Prostate gland (tissue), 2 donors: Measurements from ENCODE around the gene GBE1. TPM values are rescaled to one million over a fixed set of nuclear protein-coding genes. Genes with fewer than 3 reads are reported as not detected.

ENCODE experiments used
- DNase-seq: peaks from one replicate; pipeline ENCODE4 v3.0.0-alpha.2; 2019; ENCODE audit warnings: low spot score
- H3K27ac ChIP-seq, 2 donors: fragments of 200-600 bp; sonication (generic); 2 replicates each; pipeline ENCODE4 v1.5.1; 2017 to 2019
- H3K27me3 ChIP-seq: fragments of 200-600 bp; sonication (generic); replicated peaks from 2 replicates; pipeline ENCODE4 v1.5.1; 2019; ENCODE audit not compliant: insufficient read depth
- H3K36me3 ChIP-seq, 2 donors: fragments of 200-600 bp; sonication (generic); 1 replicate in 1 of 2; 2 replicates in 1 of 2; pipeline versions ENCODE4 v1.5.1 to v1.8.1; 2017 to 2019
- H3K4me1 ChIP-seq: fragments of 200-600 bp; sonication (generic); replicated peaks from 2 replicates; pipeline ENCODE4 v1.5.1; 2019
- H3K4me3 ChIP-seq, 2 donors: fragments of 200-600 bp; sonication (generic); 2 replicates each; pipeline ENCODE4 v1.5.1; 2017 to 2019
- H3K9me3 ChIP-seq: fragments of 200-600 bp; sonication (generic); 2 replicates; pipeline ENCODE4 v1.5.1; 2017
- POLR2A ChIP-seq: fragments of 450-650 bp; IDR thresholded peaks from one replicate; pipeline ENCODE4 v1.6.1; 2016; ENCODE audit warnings: antibody characterized with exemption, mild to moderate bottlenecking
- POLR2AphosphoS5 ChIP-seq: sonication (generic); formaldehyde crosslinking; IDR thresholded peaks from one replicate; pipeline ENCODE4 v1.6.1; 2017; ENCODE audit warnings: antibody characterized with exemption
- WGBS: methylation state at CpG from one replicate; pipeline ENCODE4 v1.1.5; 2018; 5-methylcytosine and 5-hydroxymethylcytosine counted together
- intact Hi-C: fragments of 100-400 bp; cut with DNase I; formaldehyde crosslinking; loops from one replicate; pipeline ENCODE4 v1.14.2; 2022
- total RNA-seq, 2 donors: library from RNA; depleted of rRNA; stranded (reverse); fragments of >200 nt; gene quantifications; one replicate each; pipeline ENCODE4 v1.1.0, GENCODE V29; 2016
- TF ChIP-seq, protein P1 (sequence below), 4 experiments: fragments of 200-600 bp in 2 of 4; fragments of 450-650 bp in 2 of 4; sonication (generic) in 2 of 4; IDR thresholded peaks; 1 replicate in 3 of 4; 2 replicates in 1 of 4; pipeline ENCODE4 v1.5.1; 2016 to 2019; ENCODE audit warnings: antibody characterized with exemption in 4 of 4, mild to moderate bottlenecking in 2 of 4, moderate library complexity in 2 of 4

The GBE1 gene
- total RNA-seq, 2 donors from 2014 or later, result 15.8 to 18.3 TPM

DNA sequence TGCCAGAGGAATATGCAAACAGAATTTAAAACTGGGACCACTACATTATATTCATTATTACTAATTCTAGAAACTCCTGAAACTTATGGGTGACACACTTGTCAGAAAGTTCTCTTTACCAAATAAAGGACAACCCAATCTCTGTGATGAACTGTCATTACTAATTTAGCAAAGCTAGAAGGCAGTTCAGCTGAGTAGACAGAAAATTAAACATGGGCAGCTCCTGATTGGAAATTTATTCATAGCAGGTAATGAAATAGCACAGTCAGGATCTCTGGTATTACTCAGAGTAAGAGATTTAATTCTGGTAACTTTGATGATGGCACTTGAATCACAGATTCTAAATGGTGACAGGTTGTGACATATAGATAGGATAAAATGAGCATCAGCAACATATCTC is 123.0 kb downstream of the GBE1 start:
- no peak for TF ChIP-seq POLR2A
- TF ChIP-seq POLR2AphosphoS5, result no peak
- TF ChIP-seq, protein P1, sequence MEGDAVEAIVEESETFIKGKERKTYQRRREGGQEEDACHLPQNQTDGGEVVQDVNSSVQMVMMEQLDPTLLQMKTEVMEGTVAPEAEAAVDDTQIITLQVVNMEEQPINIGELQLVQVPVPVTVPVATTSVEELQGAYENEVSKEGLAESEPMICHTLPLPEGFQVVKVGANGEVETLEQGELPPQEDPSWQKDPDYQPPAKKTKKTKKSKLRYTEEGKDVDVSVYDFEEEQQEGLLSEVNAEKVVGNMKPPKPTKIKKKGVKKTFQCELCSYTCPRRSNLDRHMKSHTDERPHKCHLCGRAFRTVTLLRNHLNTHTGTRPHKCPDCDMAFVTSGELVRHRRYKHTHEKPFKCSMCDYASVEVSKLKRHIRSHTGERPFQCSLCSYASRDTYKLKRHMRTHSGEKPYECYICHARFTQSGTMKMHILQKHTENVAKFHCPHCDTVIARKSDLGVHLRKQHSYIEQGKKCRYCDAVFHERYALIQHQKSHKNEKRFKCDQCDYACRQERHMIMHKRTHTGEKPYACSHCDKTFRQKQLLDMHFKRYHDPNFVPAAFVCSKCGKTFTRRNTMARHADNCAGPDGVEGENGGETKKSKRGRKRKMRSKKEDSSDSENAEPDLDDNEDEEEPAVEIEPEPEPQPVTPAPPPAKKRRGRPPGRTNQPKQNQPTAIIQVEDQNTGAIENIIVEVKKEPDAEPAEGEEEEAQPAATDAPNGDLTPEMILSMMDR (IDR thresholded peaks at IDR 0.05), result no peak
- no peak for DNase-seq
- Histone ChIP-seq H3K36me3 (no peaks in the 10 kb centered on the region), H3K9me3 (no peaks in the 10 kb centered on the region), H3K4me1 (no peaks in the 10 kb centered on the region), H3K27me3 (no peaks in the 10 kb centered on the region), H3K27ac (no peak overlapping the region), H3K4me3 (no peak overlapping the region)
- intact Hi-C loops, result no loop called here

DNA sequence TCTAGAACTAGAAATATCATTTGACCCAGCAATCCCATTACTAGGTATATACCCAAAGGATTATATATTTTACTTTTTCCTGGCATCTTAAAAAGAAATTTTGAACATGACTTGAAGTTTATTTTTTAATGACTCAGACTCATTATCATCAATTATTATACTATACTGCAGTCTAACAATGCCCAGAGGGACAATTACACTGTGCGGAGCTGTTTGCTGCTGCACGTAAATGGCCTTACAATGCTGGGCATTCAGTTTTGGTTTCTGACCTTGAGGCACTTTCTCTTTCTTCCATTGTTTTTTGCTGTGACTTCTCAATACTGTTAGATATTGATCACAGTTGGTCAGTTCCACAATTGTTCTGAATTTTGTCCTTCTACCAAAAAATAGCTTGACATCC is 128.8 kb downstream of the GBE1 start:
- H3K36me3 ChIP-seq, result no peaks in the 10 kb centered on the region
- intact Hi-C loops, result no loop called here
- no peak overlapping the region for H3K27ac ChIP-seq
- H3K4me3 ChIP-seq, result no peak overlapping the region
- no peaks in the 10 kb centered on the region for H3K4me1 ChIP-seq
- WGBS, result 99% methylated on average over 2 of the region's 2 CpGs
- no peaks in the 10 kb centered on the region for H3K27me3 ChIP-seq
- H3K9me3 ChIP-seq, result no peaks in the 10 kb centered on the region
- no peak for DNase-seq
- no peak for TF ChIP-seq POLR2AphosphoS5

DNA sequence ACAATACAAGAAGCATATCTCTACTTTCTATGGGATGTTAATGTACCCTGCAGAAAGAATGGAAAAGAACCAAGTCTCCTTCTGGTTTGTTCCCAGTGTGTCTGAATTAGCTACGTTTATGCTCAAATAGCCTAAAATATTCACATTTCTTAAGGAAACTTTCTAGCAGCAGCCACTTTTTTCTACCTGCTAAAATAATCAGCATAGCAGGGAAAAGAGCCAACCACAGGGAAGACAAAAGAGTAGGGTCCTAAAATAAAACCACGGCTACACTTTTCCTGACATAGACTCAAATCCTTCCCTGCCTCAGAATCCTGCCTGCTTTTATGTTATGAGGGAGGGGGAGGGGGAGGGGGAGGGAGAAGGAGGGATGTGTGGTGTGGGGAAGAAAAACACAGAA is 136.7 kb downstream of the GBE1 start:
- 46% methylated on average over 2 of the region's 2 CpGs for WGBS
- H3K4me3 ChIP-seq, result no peak overlapping the region
- no peak overlapping the region for H3K27ac ChIP-seq
- no peaks in the 10 kb centered on the region for H3K4me1 ChIP-seq
- intact Hi-C loops, result no loop called here
- TF ChIP-seq POLR2AphosphoS5, result no peak
- TF ChIP-seq POLR2A, result no peak
- no peak for DNase-seq
- no peaks in the 10 kb centered on the region for H3K27me3 ChIP-seq
- no peaks in the 10 kb centered on the region for H3K36me3 ChIP-seq
- no peaks in the 10 kb centered on the region for H3K9me3 ChIP-seq

GRCh38 chr3:81622395-81622794 is 139.1 kb downstream of the GBE1 start:
- intact Hi-C loops, result no loop called here
- H3K27me3 ChIP-seq, result no peaks in the 10 kb centered on the region
- 95% methylated on average over 4 of the region's 4 CpGs for WGBS
- no peaks in the 10 kb centered on the region for H3K4me1 ChIP-seq
- no peaks in the 10 kb centered on the region for H3K36me3 ChIP-seq
- no peak for DNase-seq
- TF ChIP-seq POLR2A (no peak), POLR2AphosphoS5 (no peak)
- TF ChIP-seq, protein P1 (IDR thresholded peaks at IDR 0.05), result no peak
- H3K4me3 ChIP-seq, result no peak overlapping the region
- no peaks in the 10 kb centered on the region for H3K9me3 ChIP-seq
- H3K27ac ChIP-seq, result no peak overlapping the region

DNA sequence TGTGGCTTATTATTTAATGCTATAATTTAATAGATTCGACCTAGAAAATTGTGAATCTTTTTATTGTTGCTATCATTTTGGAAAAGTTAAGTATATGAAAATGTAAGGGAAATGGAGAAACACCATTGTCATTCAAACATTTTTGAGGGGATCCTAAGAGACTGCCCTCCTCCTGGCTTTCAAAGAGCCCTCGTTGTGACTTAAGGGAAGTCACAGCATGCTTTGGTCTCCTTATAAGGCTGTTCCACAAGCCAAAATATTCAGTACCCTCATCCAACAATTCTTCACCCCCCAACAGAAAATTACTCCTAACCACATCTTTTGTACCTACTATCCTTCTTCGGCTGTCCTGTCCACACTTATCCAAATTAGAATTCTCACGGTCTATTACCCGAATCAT is 140.2 kb downstream of the GBE1 start:
- Histone ChIP-seq H3K27me3 (no peaks in the 10 kb centered on the region), H3K9me3 (no peaks in the 10 kb centered on the region), H3K27ac (no peak overlapping the region), H3K4me1 (no peaks in the 10 kb centered on the region), H3K36me3 (no peaks in the 10 kb centered on the region), H3K4me3 (no peak overlapping the region)
- TF ChIP-seq, protein P1 (IDR thresholded peaks at IDR 0.05), result no peak
- TF ChIP-seq POLR2A, result no peak
- no peak for TF ChIP-seq POLR2AphosphoS5
- 89% methylated on average over 5 of the region's 5 CpGs for WGBS
- DNase-seq, result no peak
- intact Hi-C loops, result no loop called here

- no peak overlapping the region for H3K4me3 ChIP-seq
- H3K27ac ChIP-seq, result no peak overlapping the region
- H3K4me1 ChIP-seq, result no peaks in the 10 kb centered on the region
- no peaks in the 10 kb centered on the region for H3K27me3 ChIP-seq
- DNase-seq, result no peak
- WGBS, result 92% methylated on average over 5 of the region's 5 CpGs
- intact Hi-C loops, result no loop called here
- H3K36me3 ChIP-seq, result no peaks in the 10 kb centered on the region
- H3K9me3 ChIP-seq, result no peaks in the 10 kb centered on the region
- TF ChIP-seq, protein P1 (IDR thresholded peaks at IDR 0.05), result no peak
- TF ChIP-seq POLR2AphosphoS5 (no peak), POLR2A (no peak)
Observed at GRCh38 chr3:81620849-81621248, 140.6 kb downstream of the GBE1 start.
